WTC11 (cell line): ENCODE results near the gene KIF19. TPM values are rescaled to one million over a fixed set of nuclear protein-coding genes. Genes with fewer than 3 reads are reported as not detected.

ENCODE experiments used
- ATAC-seq: fragments of 200-7000 bp; cut with Tn5 transposase; 2 replicates; pipeline ENCODE4 v1.10.0; 2021; ENCODE audit warnings: mild to moderate bottlenecking, moderate library complexity
- CTCF ChIA-PET: fragments of 300-600 bp; sonication (Branson Sonifier 250); formaldehyde crosslinking; loops from one replicate; lab custom pipeline; 2021; ENCODE audit warnings: antibody characterized with exemption; lab: Charles Lee
- POLR2A ChIA-PET: fragments of 350-600 bp; sonication (Branson Sonifier 250); formaldehyde crosslinking; loops from one replicate; lab custom pipeline; 2021; ENCODE audit warnings: antibody characterized with exemption; lab: Charles Lee
- DNase-seq: peaks from one replicate; pipeline ENCODE4 v3.0.0; 2021; ENCODE audit warnings: low spot score
- H3K27ac Mint-ChIP-seq: 2 replicates; pipeline ENCODE4 v1.8.0; 2021; ENCODE audit warnings: mixed read lengths
- H3K27me3 Mint-ChIP-seq: 2 replicates; pipeline ENCODE4 v1.8.0; 2021; ENCODE audit warnings: low read depth, mild to moderate bottlenecking, moderate library complexity, mixed read lengths
- H3K36me3 Mint-ChIP-seq: 2 replicates; pipeline ENCODE4 v1.8.0; 2021; ENCODE audit warnings: mixed read lengths
- H3K4me1 Mint-ChIP-seq: 2 replicates; pipeline ENCODE4 v1.8.0; 2022; ENCODE audit warnings: mixed read lengths
- H3K4me3 Mint-ChIP-seq: 2 replicates; pipeline ENCODE4 v1.8.0; 2021; ENCODE audit warnings: mild to moderate bottlenecking, moderate library complexity, mixed read lengths
- H3K9me3 Mint-ChIP-seq: 2 replicates; pipeline ENCODE4 v1.8.0; 2021; ENCODE audit warnings: mixed read lengths
- ARID4B ChIP-seq: sonication (generic); formaldehyde crosslinking; IDR thresholded peaks from 2 replicates; pipeline ENCODE4 v1.8.0; 2023; ENCODE audit warnings: missing genetic modification reagents, mild to moderate bottlenecking, borderline replicate concordance
- FOXP1 ChIP-seq: sonication (generic); formaldehyde crosslinking; IDR thresholded peaks from 2 replicates; pipeline ENCODE4 v1.8.0; 2022; ENCODE audit warnings: missing genetic modification reagents, mild to moderate bottlenecking, moderate library complexity, borderline replicate concordance
- GRHL2 ChIP-seq: fragments of 250-450 bp; sonication (Bioruptor Pico); IDR thresholded peaks from 2 replicates; pipeline ENCODE4 v1.8.0; 2022; ENCODE audit warnings: mild to moderate bottlenecking, moderate library complexity; ENCODE audit not compliant: insufficient replicate concordance, severe bottlenecking
- GTF2I ChIP-seq: fragments of 250-450 bp; sonication (Bioruptor Pico); conservative IDR thresholded peaks from 2 replicates; pipeline ENCODE4 v1.4.0; 2021; ENCODE audit warnings: mild to moderate bottlenecking
- HMGA2 ChIP-seq: fragments of 250-450 bp; sonication (Bioruptor Pico); IDR thresholded peaks from 2 replicates; pipeline ENCODE4 v1.4.0; 2021; ENCODE audit warnings: mild to moderate bottlenecking, moderate library complexity
- NFE2L1 ChIP-seq: sonication (generic); formaldehyde crosslinking; IDR thresholded peaks from 2 replicates; pipeline ENCODE4 v1.8.1; 2023; ENCODE audit warnings: missing genetic modification reagents
- NFYB ChIP-seq: sonication (generic); formaldehyde crosslinking; conservative IDR thresholded peaks from 2 replicates; pipeline ENCODE4 v1.8.0; 2022; ENCODE audit warnings: low read depth, missing genetic modification reagents
- PRDM15 ChIP-seq: sonication (generic); formaldehyde crosslinking; IDR thresholded peaks from 2 replicates; pipeline ENCODE4 v1.8.0; 2022; ENCODE audit warnings: missing genetic modification reagents
- TCF7 ChIP-seq: sonication (generic); formaldehyde crosslinking; IDR thresholded peaks from 2 replicates; pipeline ENCODE4 v1.8.0; 2022; ENCODE audit warnings: mild to moderate bottlenecking, low read depth, missing genetic modification reagents, moderate library complexity
- USF2 ChIP-seq: sonication (generic); formaldehyde crosslinking; IDR thresholded peaks from 2 replicates; pipeline ENCODE4 v1.8.1; 2023; ENCODE audit warnings: mild to moderate bottlenecking, missing genetic modification reagents, moderate library complexity
- ZNF263 ChIP-seq: sonication (generic); formaldehyde crosslinking; IDR thresholded peaks from 2 replicates; pipeline ENCODE4 v1.8.1; 2022; ENCODE audit warnings: low read depth, mild to moderate bottlenecking, moderate library complexity, missing genetic modification reagents
- ZNF281 ChIP-seq: sonication (generic); formaldehyde crosslinking; IDR thresholded peaks from 2 replicates; pipeline ENCODE4 v1.8.0; 2023; ENCODE audit warnings: mild to moderate bottlenecking, missing genetic modification reagents
- total RNA-seq: library from RNA; stranded (reverse); gene quantifications from 3 replicates; pipeline ENCODE4 v1.2.3, GENCODE V29; 2021
- TF ChIP-seq, protein P1 (sequence below): fragments of 250-450 bp; sonication (Bioruptor Pico); IDR thresholded peaks from 2 replicates; pipeline ENCODE4 v1.9.0; 2021; ENCODE audit warnings: moderate library complexity, mild to moderate bottlenecking, inconsistent platforms, borderline replicate concordance
- TF ChIP-seq, protein P2 (sequence below): fragments of 250-450 bp; sonication (Bioruptor Pico); conservative IDR thresholded peaks from 2 replicates; pipeline ENCODE4 v1.9.0; 2021; ENCODE audit warnings: mild to moderate bottlenecking
- TF ChIP-seq, protein P3 (sequence below): fragments of 250-450 bp; sonication (Bioruptor Pico); IDR thresholded peaks from 2 replicates; pipeline ENCODE4 v1.9.0; 2021; ENCODE audit warnings: mild to moderate bottlenecking

Gene KIF19
- total RNA-seq, 1 experiment from 2014 or later: 0.44 TPM

DNA sequence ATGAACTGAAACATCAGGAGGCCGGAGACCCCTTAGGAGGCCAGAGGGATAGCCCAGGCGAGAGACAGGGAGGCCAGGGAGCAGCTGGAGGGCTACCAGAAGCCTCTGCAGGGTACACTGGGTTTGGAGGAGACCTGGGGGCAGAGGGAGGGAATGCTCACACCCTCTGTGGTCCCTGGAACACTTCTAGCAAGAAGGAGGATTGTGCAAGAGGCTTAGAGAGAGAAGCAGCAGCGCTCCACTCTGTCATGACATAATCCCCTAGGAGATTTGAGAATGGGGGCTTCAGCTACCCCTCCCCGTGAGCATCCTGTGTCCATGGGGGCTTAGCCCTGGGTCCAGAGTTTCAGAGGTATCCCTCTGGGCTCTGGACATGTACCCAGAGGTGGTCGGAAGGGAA is 57.1 kb downstream of the KIF19 start:
- H3K4me3 Mint-ChIP-seq: no peak overlapping the region
- H3K27ac Mint-ChIP-seq: no peak overlapping the region
- H3K9me3 Mint-ChIP-seq: no peaks in the 10 kb centered on the region
- no peak for TF ChIP-seq GTF2I (CRISPR knock-in tag)
- TF ChIP-seq, protein P1, sequence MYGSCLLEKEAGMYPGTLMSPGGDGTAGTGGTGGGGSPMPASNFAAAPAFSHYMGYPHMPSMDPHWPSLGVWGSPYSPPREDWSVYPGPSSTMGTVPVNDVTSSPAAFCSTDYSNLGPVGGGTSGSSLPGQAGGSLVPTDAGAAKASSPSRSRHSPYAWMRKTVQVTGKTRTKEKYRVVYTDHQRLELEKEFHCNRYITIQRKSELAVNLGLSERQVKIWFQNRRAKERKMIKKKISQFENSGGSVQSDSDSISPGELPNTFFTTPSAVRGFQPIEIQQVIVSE (CRISPR knock-in tag): no peak
- no peak for TF ChIP-seq NFYB (CRISPR knock-in tag)
- no peak for TF ChIP-seq ARID4B (CRISPR knock-in tag)
- TF ChIP-seq USF2: no peak
- no peak for TF ChIP-seq GRHL2
- TF ChIP-seq ZNF281 (CRISPR knock-in tag): no peak
- no peak for ATAC-seq
- H3K4me1 Mint-ChIP-seq: peaks cover 30% of the 10 kb centered on the region
- DNase-seq: no peak
- POLR2A ChIA-PET: no interaction called here
- H3K36me3 Mint-ChIP-seq: no peaks in the 10 kb centered on the region
- peaks cover 7% of the 10 kb centered on the region for H3K27me3 Mint-ChIP-seq
- CTCF ChIA-PET: no interaction called here

DNA sequence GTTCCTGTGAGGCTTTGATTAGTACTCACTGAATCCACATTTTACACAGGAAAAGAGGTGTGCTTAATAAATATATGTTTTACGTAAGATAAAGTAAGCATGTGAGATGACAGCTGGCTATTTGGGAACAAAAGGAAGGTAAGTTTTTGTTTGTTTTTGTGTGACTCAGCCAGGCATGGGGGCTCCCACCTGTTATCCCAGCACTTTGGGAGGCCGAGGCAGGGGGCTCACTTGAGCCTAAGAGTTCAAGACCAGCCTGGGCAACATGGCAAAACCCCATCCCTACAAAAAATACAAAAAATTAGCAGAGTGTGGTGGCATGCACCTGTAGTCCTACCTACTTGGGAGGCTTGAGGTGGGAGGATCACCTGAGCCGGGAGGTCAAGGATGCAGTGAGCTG is 59.2 kb downstream of the KIF19 start:
- H3K27ac Mint-ChIP-seq: no peak overlapping the region
- H3K9me3 Mint-ChIP-seq: no peaks in the 10 kb centered on the region
- no peaks in the 10 kb centered on the region for H3K36me3 Mint-ChIP-seq
- ChIA-PET POLR2A (no interaction called here), CTCF (interaction anchor here (0.7 to 1.3 kb wide), 2 partner anchors 17 to 770 kb away, joined by 3 to 7 read pairs; no protein-coding TSS in a partner anchor)
- H3K27me3 Mint-ChIP-seq: peaks cover 7% of the 10 kb centered on the region
- H3K4me1 Mint-ChIP-seq: peaks cover 33% of the 10 kb centered on the region
- ATAC-seq: no peak
- no peak for DNase-seq
- no peak overlapping the region for H3K4me3 Mint-ChIP-seq
- TF ChIP-seq ZNF263 (CRISPR knock-in tag) (no peak), HMGA2 (CRISPR knock-in tag) (no peak), FOXP1 (no peak), TCF7 (CRISPR knock-in tag) (no peak), PRDM15 (CRISPR knock-in tag) (no peak), NFE2L1 (CRISPR knock-in tag) (no peak)
- TF ChIP-seq, protein P2, sequence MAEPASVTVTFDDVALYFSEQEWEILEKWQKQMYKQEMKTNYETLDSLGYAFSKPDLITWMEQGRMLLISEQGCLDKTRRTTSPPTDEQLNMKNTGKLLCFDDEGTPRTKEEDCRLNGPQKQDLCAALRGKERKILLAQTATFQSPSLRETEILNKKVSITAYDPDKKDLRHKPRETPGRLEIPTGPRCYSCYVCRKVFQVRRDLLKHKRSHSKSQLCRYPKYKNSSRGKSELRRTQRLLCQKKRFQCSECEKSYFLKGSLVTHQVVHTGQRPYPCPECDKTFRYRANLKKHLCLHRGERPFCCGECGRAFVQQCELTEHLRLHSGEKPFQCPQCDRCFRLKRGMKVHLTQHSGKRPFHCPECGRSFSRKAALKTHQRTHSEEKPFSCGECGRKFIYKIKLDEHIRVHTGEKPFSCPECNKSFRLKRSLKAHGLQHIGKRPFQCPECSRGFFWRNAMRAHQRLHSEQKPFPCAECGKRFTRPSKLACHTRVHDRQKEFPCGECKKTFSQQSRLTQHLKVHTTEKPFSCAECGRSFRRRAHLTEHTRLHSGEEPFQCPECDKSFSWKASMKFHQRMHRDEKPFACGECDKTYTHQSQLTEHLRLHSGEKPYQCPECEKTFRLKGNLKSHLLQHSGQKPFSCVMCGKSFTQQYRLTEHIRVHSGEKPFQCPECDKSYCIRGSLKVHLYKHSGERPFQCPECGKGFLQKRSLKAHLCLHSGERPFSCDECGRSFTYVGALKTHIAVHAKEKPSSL (CRISPR knock-in tag): no peak
- TF ChIP-seq, protein P3, sequence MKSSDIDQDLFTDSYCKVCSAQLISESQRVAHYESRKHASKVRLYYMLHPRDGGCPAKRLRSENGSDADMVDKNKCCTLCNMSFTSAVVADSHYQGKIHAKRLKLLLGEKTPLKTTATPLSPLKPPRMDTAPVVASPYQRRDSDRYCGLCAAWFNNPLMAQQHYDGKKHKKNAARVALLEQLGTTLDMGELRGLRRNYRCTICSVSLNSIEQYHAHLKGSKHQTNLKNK (CRISPR knock-in tag): no peak
